Spleen (tissue), 13 donors: Measurements from ENCODE around the gene CABLES2. TPM values are rescaled to one million over a fixed set of nuclear protein-coding genes. Genes with fewer than 3 reads are reported as not detected.

ENCODE experiments used
- DNase-seq: peaks from one replicate; pipeline ENCODE4 v3.0.0-alpha.2; 2020
- H3K27ac ChIP-seq, 8 donors: fragments of 200-600 bp; sonication (generic) in 7 of 8; 1 replicate in 4 of 8; 2 replicates in 4 of 8; pipeline versions ENCODE4 v1.5.0 to v1.8.0; 2016 to 2021; ENCODE audit warnings: inconsistent platforms in 4 of 8, mild to moderate bottlenecking in 4 of 8, moderate library complexity in 1 of 8
- H3K27me3 ChIP-seq, 7 donors: fragments of 200-600 bp; sonication (generic) in 6 of 7; replicated peaks in 1 of 7; 1 replicate in 4 of 7; 2 replicates in 3 of 7; pipeline versions ENCODE4 v1.5.0 to v1.8.0; 2016 to 2021; ENCODE audit warnings: inconsistent platforms in 3 of 7, mild to moderate bottlenecking in 1 of 7
- H3K36me3 ChIP-seq, 6 donors: fragments of 200-600 bp; sonication (generic) in 5 of 6; 1 replicate in 4 of 6; 2 replicates in 2 of 6; pipeline versions ENCODE4 v1.5.0 to v1.8.0; 2016 to 2021; ENCODE audit warnings: inconsistent platforms in 2 of 6
- H3K4me1 ChIP-seq, 6 donors: fragments of 200-600 bp; sonication (generic) in 5 of 6; 1 replicate in 3 of 6; 2 replicates in 3 of 6; pipeline versions ENCODE4 v1.5.0 to v1.8.0; 2016 to 2021; ENCODE audit warnings: inconsistent platforms in 3 of 6
- H3K4me3 ChIP-seq, 8 donors: fragments of 200-600 bp; sonication (generic) in 7 of 8; 1 replicate in 4 of 8; 2 replicates in 4 of 8; pipeline versions ENCODE4 v1.5.0 to v1.8.0; 2016 to 2021; ENCODE audit warnings: inconsistent platforms in 4 of 8, mild to moderate bottlenecking in 4 of 8, moderate library complexity in 2 of 8
- H3K9me3 ChIP-seq, 8 donors: fragments of 200-600 bp; sonication (generic) in 7 of 8; 1 replicate in 4 of 8; 2 replicates in 4 of 8; pipeline versions ENCODE4 v1.5.0 to v1.8.0; 2016 to 2021; ENCODE audit warnings: inconsistent platforms in 4 of 8
- POLR2A ChIP-seq, 3 donors: fragments of 450-650 bp; IDR thresholded peaks; one replicate each; pipeline ENCODE4 v1.5.1; 2017; ENCODE audit warnings: antibody characterized with exemption in 3 of 3, mild to moderate bottlenecking in 1 of 3
- POLR2AphosphoS5 ChIP-seq, 3 donors: sonication (generic); formaldehyde crosslinking; IDR thresholded peaks; one replicate each; pipeline ENCODE4 v1.5.1; 2017; ENCODE audit warnings: antibody characterized with exemption in 3 of 3
- WGBS, 5 donors: extraction: QIAGEN DNeasy Blood & Tissue Kit in 3 of 5; methylation state at CpG; one replicate each; pipeline versions ENCODE4 v1.1.5 to v1.1.7; 2013 to 2018; 5-methylcytosine and 5-hydroxymethylcytosine counted together
- intact Hi-C: fragments of 100-400 bp; cut with DNase I; formaldehyde crosslinking; loops from one replicate; pipeline ENCODE4 v1.15.0; 2023; ENCODE audit warnings: low total_unique reads
- long read RNA-seq, 2 donors: transcript quantifications; one replicate each; lab custom pipeline, GENCODE V29; 2026
- polyA plus RNA-seq, 3 donors: library from polyadenylated mRNA; stranded (reverse); fragments of 200-250 nt; gene quantifications; one replicate each; pipeline ENCODE4 v1.2.1, GENCODE V29; 2013
- total RNA-seq, 7 donors: library from RNA; depleted of rRNA in 3 of 7; stranded (reverse); fragments of >200 nt in 3 of 7; fragmentation: NEBNext Ultra II Directional in 4 of 7; extraction: Animal tissue kit (Norgen Biotek cat#: 25700) in 4 of 7; gene quantifications; one replicate each; pipeline versions ENCODE4 v1.1.0 to v1.2.1, GENCODE V29; 2016 to 2021
- TF ChIP-seq, protein P1 (sequence below), 11 experiments: fragments of 200-600 bp in 7 of 11; fragments of 450-650 bp in 4 of 11; sonication (generic) in 4 of 11; IDR thresholded peaks in 8 of 11; conservative IDR thresholded peaks in 3 of 11; 1 replicate in 7 of 11; 2 replicates in 4 of 11; pipeline versions ENCODE4 v1.4.0 to v1.8.0; 2016 to 2021; ENCODE audit warnings: antibody characterized with exemption in 11 of 11, inconsistent platforms in 4 of 11, mild to moderate bottlenecking in 1 of 11
- donor health status: healthy with polysubstance abuse.
- donor health status: DM: no; HTN: no; CAD: no; lungs with moderate emphysema.
- donor health status: DM: no; HTN: no; CAD: no.
- donor health status: Bipolar disorder and iron deficiency.
- donor health status: healthy.
- donor health status: DM: no; HTN: no; CAD: no.
- donor health status: DM: yes; HTN: yes; CAD: no.

The CABLES2 gene, protein sequence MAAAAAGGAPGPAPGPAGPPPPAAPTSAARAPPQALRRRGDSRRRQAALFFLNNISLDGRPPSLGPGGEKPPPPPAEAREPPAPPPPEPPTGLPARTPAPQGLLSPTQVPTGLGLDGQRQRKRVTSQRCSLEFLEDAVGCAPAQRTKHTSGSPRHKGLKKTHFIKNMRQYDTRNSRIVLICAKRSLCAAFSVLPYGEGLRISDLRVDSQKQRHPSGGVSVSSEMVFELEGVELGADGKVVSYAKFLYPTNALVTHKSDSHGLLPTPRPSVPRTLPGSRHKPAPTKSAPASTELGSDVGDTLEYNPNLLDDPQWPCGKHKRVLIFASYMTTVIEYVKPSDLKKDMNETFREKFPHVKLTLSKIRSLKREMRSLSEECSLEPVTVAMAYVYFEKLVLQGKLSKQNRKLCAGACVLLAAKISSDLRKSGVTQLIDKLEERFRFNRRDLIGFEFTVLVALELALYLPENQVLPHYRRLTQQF
- total RNA-seq (1 to 10 TPM; 3.9 to 5.9 (median 4.1) TPM), polyA plus RNA-seq (1 to 10 TPM; 2.0 to 2.7 (median 2.4) TPM)
- long read RNA-seq, donor 1, partial matches to known transcripts, result 0 of 2 reads
- long read RNA-seq, donor 1, other reads (novel, unspliced or antisense), result 0 of 2 reads
- long read RNA-seq, donor 2, partial matches to known transcripts, result 0 of 2 reads
- long read RNA-seq, donor 2, other reads (novel, unspliced or antisense), result 0 of 2 reads

DNA sequence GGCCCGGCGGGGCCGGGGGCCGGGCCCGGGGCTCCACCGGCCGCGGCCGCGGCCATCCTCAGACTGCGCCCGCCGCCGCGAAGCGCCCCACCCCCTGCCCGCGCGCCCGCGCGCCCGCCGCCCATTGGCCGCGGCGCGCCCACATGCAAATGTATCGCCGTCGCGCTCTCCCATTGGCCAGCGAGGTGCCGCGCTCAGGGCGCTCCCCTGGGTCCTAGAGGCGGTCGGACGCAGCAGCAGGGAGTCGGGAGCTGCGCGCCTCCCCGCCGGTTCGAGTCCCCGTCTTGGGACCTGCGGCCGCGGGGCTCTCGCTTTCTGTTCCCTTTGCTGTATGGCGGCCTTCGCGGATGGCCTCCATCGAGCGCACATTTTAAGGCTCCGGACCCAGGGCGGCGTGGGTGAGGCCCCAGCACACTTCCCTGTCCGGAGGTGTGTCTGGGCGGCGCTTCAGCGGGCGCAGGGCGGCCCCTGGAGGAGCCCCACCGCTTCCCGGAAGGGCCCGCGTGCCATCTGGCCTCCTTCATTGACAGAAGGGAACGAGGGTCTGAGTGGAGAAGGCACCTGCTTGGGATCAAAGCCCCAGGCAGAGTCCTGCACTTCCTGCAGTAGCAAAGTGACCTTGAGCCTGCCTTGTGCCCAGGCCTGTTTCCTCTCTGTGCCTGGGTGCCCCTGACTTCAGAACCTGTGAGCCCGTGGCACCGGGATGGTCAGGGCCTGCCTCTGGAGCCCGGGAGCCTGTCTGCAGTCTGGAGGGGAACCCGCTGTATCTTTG, at the start of gene CABLES2:
Gene CABLES2, minus strand, starts transcription at position 65 of the 772 bp plus-strand sequence. Its CDS starts 9 bp downstream, at position 56.
- DNase-seq, result peak; percentile 97
- TF ChIP-seq POLR2A (IDR thresholded peaks at IDR 0.05) (no peak), POLR2AphosphoS5 (IDR thresholded peaks at IDR 0.05) (peak; percentile 61 to 84 (median 76))
- TF ChIP-seq, protein P1, sequence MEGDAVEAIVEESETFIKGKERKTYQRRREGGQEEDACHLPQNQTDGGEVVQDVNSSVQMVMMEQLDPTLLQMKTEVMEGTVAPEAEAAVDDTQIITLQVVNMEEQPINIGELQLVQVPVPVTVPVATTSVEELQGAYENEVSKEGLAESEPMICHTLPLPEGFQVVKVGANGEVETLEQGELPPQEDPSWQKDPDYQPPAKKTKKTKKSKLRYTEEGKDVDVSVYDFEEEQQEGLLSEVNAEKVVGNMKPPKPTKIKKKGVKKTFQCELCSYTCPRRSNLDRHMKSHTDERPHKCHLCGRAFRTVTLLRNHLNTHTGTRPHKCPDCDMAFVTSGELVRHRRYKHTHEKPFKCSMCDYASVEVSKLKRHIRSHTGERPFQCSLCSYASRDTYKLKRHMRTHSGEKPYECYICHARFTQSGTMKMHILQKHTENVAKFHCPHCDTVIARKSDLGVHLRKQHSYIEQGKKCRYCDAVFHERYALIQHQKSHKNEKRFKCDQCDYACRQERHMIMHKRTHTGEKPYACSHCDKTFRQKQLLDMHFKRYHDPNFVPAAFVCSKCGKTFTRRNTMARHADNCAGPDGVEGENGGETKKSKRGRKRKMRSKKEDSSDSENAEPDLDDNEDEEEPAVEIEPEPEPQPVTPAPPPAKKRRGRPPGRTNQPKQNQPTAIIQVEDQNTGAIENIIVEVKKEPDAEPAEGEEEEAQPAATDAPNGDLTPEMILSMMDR (IDR thresholded peaks at IDR 0.05 in 8 of 11, conservative IDR thresholded peaks at IDR 0.05 in 3 of 11), result peak in 9 of 11 experiments; percentile 4 to 66 (median 42)
- intact Hi-C loops, result no loop called here
- H3K4me3 ChIP-seq, result peak within 1 kb of the TSS; percentile 42 to 82 (median 54)
- no peaks in the 10 kb centered on the region for H3K27me3 ChIP-seq
- H3K4me1 ChIP-seq, result peaks cover 24 to 67% (median 50%) of the 10 kb centered on the region in 6 donors
- H3K27ac ChIP-seq, result peak within 1 kb of the TSS in 7 of 8 donors; percentile 32 to 87 (median 77)
- 4 to 57% (median 6%) methylated on average over 7 to 73 of the region's 73 CpGs for WGBS, 5 donors
- H3K36me3 ChIP-seq, result peaks cover 0 to 11% (median 0%) of the 10 kb centered on the region in 6 donors
- H3K9me3 ChIP-seq, result no peaks in the 10 kb centered on the region

DNA sequence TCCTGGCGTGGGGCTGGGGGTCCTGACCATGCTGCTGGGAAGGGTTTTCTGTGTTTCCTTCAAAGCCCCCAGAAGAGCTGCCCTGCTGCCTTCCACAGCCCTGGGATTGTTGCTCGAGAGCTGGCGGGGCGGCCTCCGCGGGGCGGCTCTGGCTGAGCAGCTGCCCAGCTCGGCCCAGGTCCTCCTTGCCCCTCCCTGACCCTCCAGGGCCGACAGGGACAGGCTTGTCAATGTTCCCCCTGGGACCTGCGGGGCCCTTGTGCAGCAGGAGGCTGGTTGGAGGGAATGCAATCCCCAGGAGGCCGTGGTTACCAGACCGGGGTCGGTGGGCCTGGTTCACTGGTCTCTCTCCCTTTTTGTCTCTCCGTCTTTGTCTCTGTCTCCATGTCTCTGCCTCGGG, 48.8 kb upstream of the CABLES2 start:
- WGBS, 5 donors, result 69 to 83% (median 73%) methylated on average over 12 to 15 of the region's 15 CpGs
- Histone ChIP-seq H3K36me3 (no peaks in the 10 kb centered on the region), H3K27me3 (peaks cover 0 to 92% (median 22%) of the 10 kb centered on the region in 7 donors), H3K4me3 (no peak overlapping the region), H3K4me1 (no peaks in the 10 kb centered on the region), H3K27ac (no peak overlapping the region), H3K9me3 (no peaks in the 10 kb centered on the region)
- TF ChIP-seq, protein P1 (IDR thresholded peaks at IDR 0.05 in 8 of 11, conservative IDR thresholded peaks at IDR 0.05 in 3 of 11), result no peak
- TF ChIP-seq POLR2AphosphoS5 (IDR thresholded peaks at IDR 0.05) (no peak), POLR2A (IDR thresholded peaks at IDR 0.05) (no peak)
- intact Hi-C loops, result no loop called here
- DNase-seq, result no peak

DNA sequence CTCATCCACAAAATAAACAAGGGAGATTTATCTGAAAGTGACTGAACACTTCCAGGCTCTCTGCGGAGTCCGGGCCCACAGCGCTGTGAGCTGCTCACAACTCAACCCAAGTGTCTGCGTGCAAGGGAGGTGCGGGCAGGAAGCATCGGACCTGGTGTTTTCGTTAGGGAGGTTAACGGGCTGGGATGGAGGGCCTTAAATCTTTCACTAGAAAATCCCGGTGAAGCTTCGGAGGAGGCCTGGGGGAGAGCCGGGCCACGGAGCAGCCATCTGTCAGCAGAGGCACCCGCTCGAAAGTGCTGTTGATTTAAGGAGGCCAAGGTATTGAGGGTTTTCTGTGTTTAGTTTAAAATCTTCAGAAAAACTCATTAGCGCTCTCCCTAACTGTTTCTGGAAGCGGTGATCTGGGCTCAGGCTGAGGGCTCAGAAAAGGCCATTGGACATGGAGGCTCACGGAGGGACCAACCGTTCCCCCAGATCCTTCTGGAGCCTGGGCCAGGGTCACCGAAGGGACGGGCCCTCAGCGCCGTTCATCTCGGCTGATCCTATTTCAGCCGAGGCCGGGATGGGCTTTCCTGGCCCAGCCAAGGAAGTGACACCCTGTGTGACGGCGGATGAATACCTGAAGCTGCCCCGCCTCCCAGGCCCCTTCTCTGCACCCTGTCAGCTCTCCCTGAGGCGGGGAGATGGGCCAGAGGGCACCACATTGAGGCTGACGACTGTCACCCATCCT, 48.0 kb upstream of the CABLES2 start:
- Histone ChIP-seq H3K4me1 (no peaks in the 10 kb centered on the region), H3K36me3 (no peaks in the 10 kb centered on the region), H3K27ac (no peak overlapping the region), H3K9me3 (no peaks in the 10 kb centered on the region), H3K4me3 (no peak overlapping the region), H3K27me3 (peaks cover 0 to 94% (median 20%) of the 10 kb centered on the region in 7 donors)
- TF ChIP-seq POLR2AphosphoS5 (IDR thresholded peaks at IDR 0.05) (no peak), POLR2A (IDR thresholded peaks at IDR 0.05) (no peak)
- TF ChIP-seq, protein P1 (IDR thresholded peaks at IDR 0.05 in 8 of 11, conservative IDR thresholded peaks at IDR 0.05 in 3 of 11), result no peak
- intact Hi-C loops, result no loop called here
- WGBS, 5 donors, result 51 to 65% (median 57%) methylated on average over 25 to 30 of the region's 30 CpGs
- DNase-seq, result no peak
